Measurements from ENCODE around the gene TCEA3. TPM values are rescaled to one million over a fixed set of nuclear protein-coding genes. Genes with fewer than 3 reads are reported as not detected.
A peak's percentile ranks its signal among the peaks of the same experiment; 100 is the strongest.

Gene TCEA3
- total RNA-seq, 1 experiment from 2014 or later: 0.37 TPM

DNA sequence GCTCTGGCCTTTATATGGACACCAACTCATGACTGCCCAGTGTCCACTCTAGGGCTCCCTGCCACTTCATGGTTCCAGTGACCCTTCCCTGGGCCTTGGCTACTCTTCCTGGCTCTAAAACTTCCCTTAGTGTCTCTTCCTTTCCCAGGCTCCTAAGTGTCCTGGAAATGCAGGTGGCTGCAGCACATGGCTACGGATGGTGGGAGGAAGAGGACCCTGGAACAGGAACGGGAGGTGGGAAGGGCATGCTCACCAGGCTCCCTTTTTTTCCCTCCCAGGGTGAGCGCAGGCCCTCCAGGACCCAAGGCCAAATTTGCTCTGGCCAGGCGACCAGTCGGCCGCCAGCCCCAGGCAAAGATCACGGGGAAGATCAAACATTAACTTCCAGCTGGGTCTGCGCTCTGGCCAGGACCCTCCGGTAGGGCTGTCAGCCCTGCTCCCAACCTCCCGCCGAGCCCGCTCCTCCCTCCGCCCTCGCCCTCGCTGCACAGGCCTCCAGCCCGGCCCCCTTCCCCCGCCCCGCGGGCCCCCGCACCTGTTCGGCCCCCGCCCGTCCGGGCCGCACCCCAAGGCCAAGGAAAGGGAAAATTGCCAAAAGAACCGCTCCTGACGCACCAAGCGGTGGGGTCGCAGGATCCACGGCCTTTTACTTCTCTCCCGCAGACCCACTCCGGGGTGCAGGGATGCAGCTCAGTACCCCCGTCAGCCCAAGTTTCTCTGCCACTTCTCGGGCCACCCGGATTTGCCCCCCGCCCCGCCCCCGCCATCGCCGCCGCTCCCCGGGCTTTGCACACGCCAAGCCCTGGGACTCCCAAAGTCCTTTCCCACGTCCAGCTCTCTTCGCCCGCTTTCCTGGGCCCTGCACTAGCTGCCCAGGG lies 894 bp downstream of the TCEA3 start:
- Mint-ChIP-seq H3K27me3 (ENCODE audit: low read depth) (peaks cover 98% of the 10 kb centered on the region), H3K36me3 (peaks cover 13% of the 10 kb centered on the region), H3K4me3 (peak overlapping the region; percentile 73), H3K9me3 (no peaks in the 10 kb centered on the region), H3K4me1 (peaks cover 11% of the 10 kb centered on the region), H3K27ac (no peak overlapping the region)
- DNase-seq (ENCODE audit: low spot score) (peak; percentile 51), ATAC-seq (peak; percentile 36)
- POLR2A ChIA-PET: interaction anchor here (0.5 to 1.4 kb wide), 4 partner anchors 13 to 290 kb away, joined by 3 to 4 read pairs (median 3); no protein-coding TSS in a partner anchor
- CTCF ChIA-PET: interaction anchor here (0.7 to 5.6 kb wide), 13 partner anchors 12 to 268 kb away, joined by 3 to 37 read pairs (median 4); partner anchors contain the start of genes ASAP3 and RPL11
- no peak for TF ChIP-seq ZNF263 (CRISPR knock-in tag; IDR thresholded peaks at IDR 0.05; ENCODE audit: low read depth)
- TF ChIP-seq RELA (CRISPR knock-in tag; IDR thresholded peaks at IDR 0.05; ENCODE audit: borderline replicate concordance): no peak
- no peak for TF ChIP-seq ZNF423 (CRISPR knock-in tag; IDR thresholded peaks at IDR 0.05)
- TF ChIP-seq JUN (CRISPR knock-in tag; IDR thresholded peaks at IDR 0.05): no peak
- no peak for TF ChIP-seq MYBL2 (CRISPR knock-in tag; IDR thresholded peaks at IDR 0.05)
- no peak for TF ChIP-seq TP53 (CRISPR knock-in tag; IDR thresholded peaks at IDR 0.05)

DNA sequence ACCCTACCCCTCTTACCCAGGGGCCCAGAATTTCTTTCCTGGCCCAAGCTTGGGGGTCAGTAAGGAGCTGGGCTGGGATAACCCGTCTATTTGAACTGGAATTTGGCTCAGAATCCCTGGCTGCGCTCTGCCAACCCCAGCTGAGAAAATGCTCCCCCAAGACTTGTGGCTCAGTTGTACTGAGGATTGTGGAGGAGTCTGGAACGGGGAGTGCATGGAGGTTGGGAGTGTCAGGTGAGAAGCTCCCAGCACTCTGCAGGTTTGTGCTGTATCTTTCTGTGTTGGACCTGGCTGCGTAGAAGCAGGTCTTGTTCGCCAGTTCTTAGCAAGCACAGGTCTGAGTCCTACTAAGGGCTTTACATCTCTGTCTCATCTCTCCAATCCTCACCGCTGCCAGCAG lies 1.6 kb downstream of the TCEA3 start:
- H3K4me3 Mint-ChIP-seq: no peak overlapping the region
- no peak for ATAC-seq

DNA sequence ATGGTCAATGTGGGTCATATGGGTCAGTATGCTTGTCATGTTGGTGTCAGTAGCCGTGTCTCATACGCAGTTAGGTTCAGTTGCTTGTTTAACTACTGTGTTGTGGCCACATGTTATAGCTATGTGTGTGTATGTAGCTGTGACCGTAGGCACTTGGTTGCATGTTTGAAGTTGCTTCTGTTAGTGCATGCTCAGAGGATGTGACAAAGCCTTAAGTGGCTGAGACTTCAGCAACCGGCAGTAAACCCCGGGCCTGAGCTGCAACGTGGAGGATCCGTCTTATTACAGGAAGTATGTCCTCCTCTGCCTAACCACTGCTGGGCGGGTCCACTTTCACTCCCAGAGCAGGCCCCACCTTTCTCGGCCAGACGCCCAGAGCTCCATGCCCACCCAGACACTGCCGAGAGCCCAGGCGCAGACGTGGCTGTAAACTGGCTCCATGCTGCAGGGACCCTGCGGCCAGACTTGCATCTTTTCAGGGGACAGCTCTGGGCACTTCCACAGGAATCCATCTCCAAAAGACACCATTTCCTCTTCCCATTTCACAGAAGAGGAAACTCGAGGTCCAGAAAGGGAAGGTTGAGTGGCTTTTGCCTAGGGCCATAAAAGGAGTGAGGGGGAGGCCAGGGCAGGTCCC lies 2.2 kb downstream of the TCEA3 start:
- Mint-ChIP-seq H3K4me1 (peaks cover 11% of the 10 kb centered on the region), H3K27ac (no peak overlapping the region), H3K9me3 (no peaks in the 10 kb centered on the region), H3K4me3 (no peak overlapping the region), H3K27me3 (ENCODE audit: low read depth) (peaks cover 100% of the 10 kb centered on the region), H3K36me3 (peaks cover 11% of the 10 kb centered on the region)
- TF ChIP-seq ATF1 (CRISPR knock-in tag; IDR thresholded peaks at IDR 0.05) (no peak), NFATC4 (CRISPR knock-in tag; IDR thresholded peaks at IDR 0.05) (no peak), KAT7 (CRISPR knock-in tag; IDR thresholded peaks at IDR 0.05; ENCODE audit: borderline replicate concordance) (no peak), SOX15 (CRISPR knock-in tag; IDR thresholded peaks at IDR 0.05) (no peak), SMAD3 (CRISPR knock-in tag; IDR thresholded peaks at IDR 0.05; ENCODE audit: borderline replicate concordance) (no peak), MXD4 (CRISPR knock-in tag; IDR thresholded peaks at IDR 0.05; ENCODE audit: borderline replicate concordance) (no peak), FOXK1 (CRISPR knock-in tag; IDR thresholded peaks at IDR 0.05) (no peak), NR3C1 (CRISPR knock-in tag; conservative IDR thresholded peaks at IDR 0.05; ENCODE audit: low read depth) (no peak), ZNF121 (CRISPR knock-in tag; IDR thresholded peaks at IDR 0.05) (no peak), ZNF138 (CRISPR knock-in tag; conservative IDR thresholded peaks at IDR 0.05) (no peak), FOXP1 (CRISPR knock-in tag; IDR thresholded peaks at IDR 0.05; ENCODE audit: borderline replicate concordance) (no peak), ZNF416 (CRISPR knock-in tag; IDR thresholded peaks at IDR 0.05) (no peak), ELF4 (CRISPR knock-in tag; IDR thresholded peaks at IDR 0.05; ENCODE audit: low read depth) (no peak), ZNF671 (CRISPR knock-in tag; IDR thresholded peaks at IDR 0.05) (no peak)
- TF ChIP-seq, protein P1, sequence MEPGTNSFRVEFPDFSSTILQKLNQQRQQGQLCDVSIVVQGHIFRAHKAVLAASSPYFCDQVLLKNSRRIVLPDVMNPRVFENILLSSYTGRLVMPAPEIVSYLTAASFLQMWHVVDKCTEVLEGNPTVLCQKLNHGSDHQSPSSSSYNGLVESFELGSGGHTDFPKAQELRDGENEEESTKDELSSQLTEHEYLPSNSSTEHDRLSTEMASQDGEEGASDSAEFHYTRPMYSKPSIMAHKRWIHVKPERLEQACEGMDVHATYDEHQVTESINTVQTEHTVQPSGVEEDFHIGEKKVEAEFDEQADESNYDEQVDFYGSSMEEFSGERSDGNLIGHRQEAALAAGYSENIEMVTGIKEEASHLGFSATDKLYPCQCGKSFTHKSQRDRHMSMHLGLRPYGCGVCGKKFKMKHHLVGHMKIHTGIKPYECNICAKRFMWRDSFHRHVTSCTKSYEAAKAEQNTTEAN (CRISPR knock-in tag; IDR thresholded peaks at IDR 0.05): no peak
- TF ChIP-seq, protein P2, sequence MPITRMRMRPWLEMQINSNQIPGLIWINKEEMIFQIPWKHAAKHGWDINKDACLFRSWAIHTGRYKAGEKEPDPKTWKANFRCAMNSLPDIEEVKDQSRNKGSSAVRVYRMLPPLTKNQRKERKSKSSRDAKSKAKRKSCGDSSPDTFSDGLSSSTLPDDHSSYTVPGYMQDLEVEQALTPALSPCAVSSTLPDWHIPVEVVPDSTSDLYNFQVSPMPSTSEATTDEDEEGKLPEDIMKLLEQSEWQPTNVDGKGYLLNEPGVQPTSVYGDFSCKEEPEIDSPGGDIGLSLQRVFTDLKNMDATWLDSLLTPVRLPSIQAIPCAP (CRISPR knock-in tag; IDR thresholded peaks at IDR 0.05): no peak
- TF ChIP-seq, protein P3, sequence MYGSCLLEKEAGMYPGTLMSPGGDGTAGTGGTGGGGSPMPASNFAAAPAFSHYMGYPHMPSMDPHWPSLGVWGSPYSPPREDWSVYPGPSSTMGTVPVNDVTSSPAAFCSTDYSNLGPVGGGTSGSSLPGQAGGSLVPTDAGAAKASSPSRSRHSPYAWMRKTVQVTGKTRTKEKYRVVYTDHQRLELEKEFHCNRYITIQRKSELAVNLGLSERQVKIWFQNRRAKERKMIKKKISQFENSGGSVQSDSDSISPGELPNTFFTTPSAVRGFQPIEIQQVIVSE (CRISPR knock-in tag; IDR thresholded peaks at IDR 0.05; ENCODE audit: borderline replicate concordance): no peak
- TF ChIP-seq, protein P4, sequence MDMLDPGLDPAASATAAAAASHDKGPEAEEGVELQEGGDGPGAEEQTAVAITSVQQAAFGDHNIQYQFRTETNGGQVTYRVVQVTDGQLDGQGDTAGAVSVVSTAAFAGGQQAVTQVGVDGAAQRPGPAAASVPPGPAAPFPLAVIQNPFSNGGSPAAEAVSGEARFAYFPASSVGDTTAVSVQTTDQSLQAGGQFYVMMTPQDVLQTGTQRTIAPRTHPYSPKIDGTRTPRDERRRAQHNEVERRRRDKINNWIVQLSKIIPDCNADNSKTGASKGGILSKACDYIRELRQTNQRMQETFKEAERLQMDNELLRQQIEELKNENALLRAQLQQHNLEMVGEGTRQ (CRISPR knock-in tag; IDR thresholded peaks at IDR 0.05): no peak
- DNase-seq (ENCODE audit: low spot score) (no peak), ATAC-seq (no peak)
- ChIA-PET POLR2A (interaction anchor here (1.4 kb wide), 1 partner anchor 75 kb away, joined by 3 read pairs; no protein-coding TSS in a partner anchor), CTCF (interaction anchor here (0.9 to 5.6 kb wide), 5 partner anchors 19 to 215 kb away, joined by 3 to 37 read pairs (median 20); no protein-coding TSS in a partner anchor)

More for the DNA sequence above, 1.6 kb downstream of the TCEA3 start:
- TF ChIP-seq, protein P5, sequence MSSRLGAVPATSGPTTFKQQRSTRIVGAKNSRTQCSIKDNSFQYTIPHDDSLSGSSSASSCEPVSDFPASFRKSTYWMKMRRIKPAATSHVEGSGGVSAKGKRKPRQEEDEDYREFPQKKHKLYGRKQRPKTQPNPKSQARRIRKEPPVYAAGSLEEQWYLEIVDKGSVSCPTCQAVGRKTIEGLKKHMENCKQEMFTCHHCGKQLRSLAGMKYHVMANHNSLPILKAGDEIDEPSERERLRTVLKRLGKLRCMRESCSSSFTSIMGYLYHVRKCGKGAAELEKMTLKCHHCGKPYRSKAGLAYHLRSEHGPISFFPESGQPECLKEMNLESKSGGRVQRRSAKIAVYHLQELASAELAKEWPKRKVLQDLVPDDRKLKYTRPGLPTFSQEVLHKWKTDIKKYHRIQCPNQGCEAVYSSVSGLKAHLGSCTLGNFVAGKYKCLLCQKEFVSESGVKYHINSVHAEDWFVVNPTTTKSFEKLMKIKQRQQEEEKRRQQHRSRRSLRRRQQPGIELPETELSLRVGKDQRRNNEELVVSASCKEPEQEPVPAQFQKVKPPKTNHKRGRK (CRISPR knock-in tag; IDR thresholded peaks at IDR 0.05; ENCODE audit: borderline replicate concordance): no peak
- no peak for TF ChIP-seq IRF2 (CRISPR knock-in tag; IDR thresholded peaks at IDR 0.05; ENCODE audit: borderline replicate concordance, low read depth)
- CTCF ChIA-PET: interaction anchor here (0.9 to 5.6 kb wide), 5 partner anchors 19 to 269 kb away, joined by 3 to 37 read pairs (median 20); partner anchors contain the start of gene RPL11
- Mint-ChIP-seq H3K36me3 (peaks cover 11% of the 10 kb centered on the region), H3K27ac (no peak overlapping the region), H3K9me3 (no peaks in the 10 kb centered on the region), H3K4me1 (peaks cover 11% of the 10 kb centered on the region), H3K27me3 (ENCODE audit: low read depth) (peaks cover 99% of the 10 kb centered on the region)
- POLR2A ChIA-PET: interaction anchor here (1.4 kb wide), 1 partner anchor 74 kb away, joined by 3 read pairs; no protein-coding TSS in a partner anchor
- no peak for DNase-seq (ENCODE audit: low spot score)
